AG10803 (cell line): Measurements from ENCODE around the gene SNAI3.

Experiments
- DNase-seq: peaks from one replicate; pipeline ENCODE4 v3.0.0; 2010; ENCODE audit warnings: low read depth
- H3K4me3 ChIP-seq: 2 replicates; pipeline ENCODE4 v1.5.1; 2011; ENCODE audit warnings: mild to moderate bottlenecking, low read length, control low read depth
- CTCF ChIP-seq: conservative IDR thresholded peaks from 2 replicates; pipeline ENCODE4 v1.5.1; 2011; ENCODE audit warnings: mild to moderate bottlenecking, low read length, control low read depth, inconsistent platforms

Gene SNAI3

GRCh38 chr16:88721236-88721635 lies 34.9 kb upstream of the SNAI3 start:
- DNase-seq, result no peak

GRCh38 chr16:88720396-88720970 lies 34.2 kb upstream of the SNAI3 start:
- H3K4me3 ChIP-seq, result no peak overlapping the region
- DNase-seq, result no peak
- no peak for TF ChIP-seq CTCF

More at GRCh38 chr16:88721236-88721635, 34.9 kb upstream of the SNAI3 start:
- no peak overlapping the region for H3K4me3 ChIP-seq
- no peak for TF ChIP-seq CTCF

- DNase-seq, result no peak
- no peak for TF ChIP-seq CTCF
- H3K4me3 ChIP-seq, result no peak overlapping the region
These were observed 33.6 kb upstream of the SNAI3 start for GRCh38 chr16:88719933-88720296.

GRCh38 chr16:88719267-88719932 lies 33.1 kb upstream of the SNAI3 start:
- no peak for TF ChIP-seq CTCF
- no peak for DNase-seq
- no peak overlapping the region for H3K4me3 ChIP-seq

- H3K4me3 ChIP-seq, result no peak overlapping the region
- no peak for TF ChIP-seq CTCF
- DNase-seq, result no peak
These were observed 31.9 kb upstream of the SNAI3 start for GRCh38 chr16:88718178-88718577.

- no peak for TF ChIP-seq CTCF
These were observed 30.3 kb upstream of the SNAI3 start for GRCh38 chr16:88716601-88717001.

GRCh38 chr16:88716201-88716600 lies 29.9 kb upstream of the SNAI3 start:
- no peak for TF ChIP-seq CTCF
- no peak for DNase-seq
- no peak overlapping the region for H3K4me3 ChIP-seq

More at GRCh38 chr16:88716601-88717001, 30.3 kb upstream of the SNAI3 start:
- no peak for DNase-seq
- H3K4me3 ChIP-seq, result no peak overlapping the region
